Dendritic cell treated with granulocyte-macrophage colony-stimulating factor and Interleukin-4, amounts not matched to agents 40 ng/mL and 50 ng/mL, for 4 days (primary cell): ENCODE data around the gene PNMA1.

Experiments
- H3K27ac Mint-ChIP-seq: one replicate; pipeline ENCODE4 v1.8.0; 2022; ENCODE audit warnings: mild to moderate bottlenecking, mixed read lengths
- H3K27me3 Mint-ChIP-seq: one replicate; pipeline ENCODE4 v1.8.0; 2022; ENCODE audit warnings: mild to moderate bottlenecking, mixed read lengths
- H3K36me3 Mint-ChIP-seq: one replicate; pipeline ENCODE4 v1.8.0; 2022; ENCODE audit warnings: low read depth, mixed read lengths
- H3K4me1 Mint-ChIP-seq: one replicate; pipeline ENCODE4 v1.8.0; 2022; ENCODE audit warnings: low read depth, mixed read lengths
- H3K4me3 Mint-ChIP-seq: one replicate; pipeline ENCODE4 v1.8.0; 2022; ENCODE audit warnings: mild to moderate bottlenecking, moderate library complexity, mixed read lengths
- H3K9me3 Mint-ChIP-seq: one replicate; pipeline ENCODE4 v1.8.0; 2022; ENCODE audit warnings: mixed read lengths
- intact Hi-C: fragments of 100-400 bp; cut with micrococcal nuclease; formaldehyde crosslinking; loops from one replicate; pipeline ENCODE4 v1.15.0; 2022

Gene PNMA1

DNA sequence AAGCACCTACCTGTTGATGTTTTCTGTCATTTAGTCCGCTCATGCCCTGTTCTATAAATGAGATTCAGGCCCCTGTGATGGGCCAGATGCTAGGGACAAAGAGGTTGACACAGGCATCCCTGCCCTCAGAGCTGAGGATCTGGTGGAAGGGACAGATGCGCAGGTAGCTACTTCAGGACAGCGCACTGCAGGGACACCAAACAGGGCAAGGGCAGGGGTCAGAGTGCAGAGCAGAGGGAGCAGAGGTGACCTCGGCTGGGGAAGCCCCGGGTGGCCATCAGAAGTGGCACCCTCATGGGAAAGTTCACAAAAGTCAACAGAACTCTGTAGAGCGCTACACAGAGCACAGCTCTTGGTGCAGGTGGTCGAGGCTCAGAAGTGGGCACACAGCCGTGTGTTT lies 5.6 kb upstream of the PNMA1 start:
- peaks cover 94% of the 10 kb centered on the region for H3K36me3 Mint-ChIP-seq
- no peaks in the 10 kb centered on the region for H3K9me3 Mint-ChIP-seq
- intact Hi-C loops = loop anchor here (10.0 kb wide), 2 partner anchors 75 to 295 kb away; partner anchors contain the start of genes BBOF1, DNAL1 and ENTPD5

DNA sequence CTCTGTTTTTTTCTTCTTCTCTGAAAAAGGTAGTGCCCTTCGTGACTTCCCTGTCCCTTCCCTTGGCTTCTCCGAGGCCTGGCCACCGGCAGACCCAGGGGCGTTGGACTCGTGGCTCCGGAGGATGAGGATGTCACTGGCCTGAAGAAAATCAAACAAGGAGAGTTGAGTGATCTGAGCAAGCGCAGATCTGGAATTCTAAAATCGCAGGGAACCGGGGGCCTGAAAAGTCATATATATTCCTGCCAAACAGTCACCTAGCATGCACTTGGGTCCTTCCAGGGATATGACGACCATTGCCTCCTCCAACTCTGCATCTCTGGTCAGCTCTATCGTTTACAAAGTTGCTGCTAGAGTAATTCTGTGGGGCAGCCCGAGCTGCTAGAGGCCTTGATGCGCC lies 5.2 kb upstream of the PNMA1 start:
- Mint-ChIP-seq H3K4me3 (no peak overlapping the region), H3K27me3 (no peaks in the 10 kb centered on the region), H3K36me3 (peaks cover 90% of the 10 kb centered on the region), H3K9me3 (no peaks in the 10 kb centered on the region), H3K27ac (no peak overlapping the region), H3K4me1 (peaks cover 16% of the 10 kb centered on the region)
- intact Hi-C loops = loop anchor here (10.0 kb wide), 2 partner anchors 75 to 295 kb away; partner anchors contain the start of genes BBOF1, DNAL1 and ENTPD5

More for the DNA sequence above, 5.6 kb upstream of the PNMA1 start:
- H3K4me3 Mint-ChIP-seq = no peak overlapping the region
- H3K27me3 Mint-ChIP-seq = no peaks in the 10 kb centered on the region
- peaks cover 16% of the 10 kb centered on the region for H3K4me1 Mint-ChIP-seq
- no peak overlapping the region for H3K27ac Mint-ChIP-seq

DNA sequence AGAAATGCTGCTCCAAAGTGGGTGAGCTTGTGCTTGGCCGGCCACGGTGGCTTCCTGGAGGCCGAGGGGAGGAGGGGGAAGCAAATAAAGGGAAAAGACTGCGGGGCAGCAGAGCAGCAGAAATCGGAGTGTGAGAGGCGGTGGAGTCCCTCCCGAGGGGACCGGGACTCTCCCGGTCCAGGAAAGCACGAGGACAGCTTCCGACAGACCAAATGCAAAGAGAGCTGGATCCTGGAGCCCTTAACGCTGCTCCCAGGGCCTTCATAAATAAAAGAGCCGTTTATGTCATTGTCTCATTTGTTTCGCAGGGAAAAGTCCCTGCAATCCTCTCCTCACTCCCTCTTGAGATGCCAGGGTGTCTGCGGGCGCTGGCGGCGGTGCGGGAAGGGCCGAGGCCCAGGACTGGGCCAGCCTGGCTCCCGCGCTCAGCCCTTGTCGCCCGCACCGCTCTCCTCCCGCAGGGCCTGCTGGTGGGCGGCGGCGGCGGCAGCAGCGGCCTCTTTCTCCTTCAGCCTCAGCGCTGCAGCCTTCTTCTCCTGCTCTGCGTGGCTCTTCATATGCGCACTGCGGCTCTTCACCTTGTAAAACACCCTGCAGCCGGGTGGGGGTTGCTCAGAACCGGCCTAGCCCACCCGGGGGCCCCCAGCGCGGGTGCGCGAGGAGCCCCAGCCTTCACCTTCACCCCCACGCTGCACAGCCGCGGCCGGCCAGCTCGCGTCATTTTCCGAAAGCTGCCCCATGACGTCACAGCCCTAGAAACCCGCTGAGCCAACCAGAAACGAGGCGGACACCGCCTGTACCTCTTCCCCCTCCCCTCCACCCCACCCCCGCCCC lies 4.5 kb upstream of the PNMA1 start:
- Mint-ChIP-seq H3K27ac (no peak overlapping the region), H3K36me3 (peaks cover 89% of the 10 kb centered on the region), H3K9me3 (no peaks in the 10 kb centered on the region), H3K4me1 (peaks cover 13% of the 10 kb centered on the region), H3K4me3 (no peak overlapping the region), H3K27me3 (peaks cover under 1% of the 10 kb centered on the region)
- intact Hi-C loops = loop anchor here (10.0 kb wide), 2 partner anchors 74 to 296 kb away; partner anchors contain the start of genes BBOF1, DNAL1 and ENTPD5

DNA sequence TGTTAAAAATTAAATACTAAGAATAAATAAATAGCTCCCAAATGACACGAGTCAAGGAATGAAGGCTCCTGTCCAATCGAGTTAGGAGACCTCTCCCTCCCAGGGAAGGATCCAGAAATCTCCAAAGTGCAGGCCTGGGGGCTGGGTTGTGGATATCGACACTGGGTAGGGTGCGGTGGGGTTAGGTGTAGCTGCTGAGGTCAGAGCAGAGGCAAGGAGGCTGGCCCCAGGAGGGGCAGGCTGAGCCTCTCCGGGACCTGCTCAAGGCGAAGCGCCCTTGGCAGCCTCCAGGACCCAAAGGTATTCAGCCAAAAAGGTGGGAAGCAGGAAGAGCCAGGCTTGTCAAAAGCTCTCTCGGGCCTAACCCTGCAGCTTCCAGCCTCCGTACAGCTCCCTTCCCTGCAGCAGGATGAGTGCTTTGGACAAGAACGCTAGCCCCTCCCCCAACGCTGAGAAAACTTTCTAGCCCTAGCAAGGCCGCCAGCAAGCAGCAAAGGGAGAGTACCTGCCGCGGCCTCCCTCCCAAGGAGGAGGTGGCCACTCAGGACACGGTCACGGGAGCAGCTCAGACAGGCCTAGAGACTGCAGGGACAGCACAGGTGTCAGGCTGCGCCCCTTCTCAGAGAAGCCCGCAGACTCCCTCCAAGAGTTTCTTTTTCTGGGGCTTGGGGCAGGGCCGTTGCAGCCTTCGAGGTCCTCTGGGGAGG lies 3.7 kb upstream of the PNMA1 start:
- Mint-ChIP-seq H3K36me3 (peaks cover 89% of the 10 kb centered on the region), H3K4me3 (no peak overlapping the region), H3K4me1 (peaks cover 16% of the 10 kb centered on the region), H3K27ac (no peak overlapping the region), H3K9me3 (no peaks in the 10 kb centered on the region), H3K27me3 (peaks cover 8% of the 10 kb centered on the region)
- intact Hi-C loops = loop anchor here (10.0 kb wide), 2 partner anchors 73 to 297 kb away; partner anchors contain the start of genes BBOF1, DNAL1 and ENTPD5

DNA sequence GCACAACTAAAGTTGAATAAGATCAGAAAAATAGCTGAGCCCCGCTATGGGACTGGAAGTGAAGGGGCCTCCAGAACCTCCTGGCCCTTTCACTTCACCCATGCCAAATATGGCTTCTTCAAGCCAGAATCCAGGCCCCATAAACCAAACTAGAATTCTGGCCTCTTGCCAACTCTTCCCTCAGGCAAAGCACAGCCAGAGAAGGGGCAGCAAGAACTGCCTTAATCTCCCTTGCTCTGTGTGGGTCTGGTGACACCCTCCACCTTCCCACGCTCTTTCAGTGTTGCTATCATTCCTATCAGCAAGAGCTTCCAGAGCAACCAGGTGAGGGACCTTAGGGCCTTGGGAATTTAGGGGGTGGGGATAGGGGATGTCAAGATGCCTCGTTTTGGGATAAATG lies 3.1 kb upstream of the PNMA1 start:
- intact Hi-C loops = loop anchor here (10.0 kb wide), 2 partner anchors 72 to 298 kb away; partner anchors contain the start of genes BBOF1, DNAL1 and ENTPD5
- Mint-ChIP-seq H3K4me1 (peaks cover 22% of the 10 kb centered on the region), H3K36me3 (peaks cover 89% of the 10 kb centered on the region), H3K27me3 (peaks cover 14% of the 10 kb centered on the region), H3K9me3 (no peaks in the 10 kb centered on the region), H3K27ac (no peak overlapping the region), H3K4me3 (no peak overlapping the region)

DNA sequence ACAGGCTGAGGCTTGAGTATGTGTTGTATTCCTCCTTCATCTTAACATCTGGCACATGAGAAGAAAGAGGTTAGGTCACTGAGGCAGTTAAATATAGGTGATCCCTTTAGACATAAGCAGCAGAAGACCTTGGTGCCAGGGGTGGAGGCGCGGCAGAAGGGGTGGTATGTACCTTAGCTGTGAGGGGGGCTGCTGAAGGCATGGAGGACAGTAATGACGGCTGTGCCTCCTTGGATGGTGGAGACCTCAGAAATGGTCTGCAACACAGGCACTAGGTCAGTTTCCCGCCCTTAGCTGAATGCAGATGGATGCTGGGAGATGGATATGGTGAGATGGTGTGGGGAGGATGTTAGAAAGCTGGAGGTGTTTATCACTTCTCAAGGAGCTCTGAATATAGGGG lies 1.5 kb upstream of the PNMA1 start:
- H3K9me3 Mint-ChIP-seq = no peaks in the 10 kb centered on the region
- no peak overlapping the region for H3K4me3 Mint-ChIP-seq
- intact Hi-C loops = loop anchor here (10.0 kb wide), 2 partner anchors 71 to 299 kb away; partner anchors contain the start of genes BBOF1, DNAL1 and ENTPD5
- no peak overlapping the region for H3K27ac Mint-ChIP-seq
- H3K4me1 Mint-ChIP-seq = peaks cover 27% of the 10 kb centered on the region
- H3K36me3 Mint-ChIP-seq = peaks cover 75% of the 10 kb centered on the region
- peaks cover 20% of the 10 kb centered on the region for H3K27me3 Mint-ChIP-seq

DNA sequence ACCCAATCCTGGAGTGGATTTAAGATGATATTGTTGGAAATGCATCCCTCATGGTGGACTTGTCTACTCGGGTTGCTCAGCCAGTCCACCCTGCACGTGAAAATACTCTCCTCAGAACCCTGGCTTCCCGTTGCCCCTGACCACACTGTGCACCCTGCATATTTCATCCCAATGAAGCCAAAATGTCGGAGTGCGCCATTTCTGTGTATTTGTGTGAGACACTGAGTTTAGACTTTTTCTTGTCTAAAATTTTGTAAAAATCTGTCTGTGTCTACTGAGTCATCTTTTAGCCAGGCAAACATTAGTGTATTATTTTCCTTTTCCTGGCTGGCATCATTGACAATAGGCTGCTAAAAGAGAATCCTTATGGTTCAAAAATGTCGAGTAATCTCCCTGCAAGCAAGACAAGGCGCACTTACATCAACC lies 485 bp upstream of the PNMA1 start:
- no peak overlapping the region for H3K27ac Mint-ChIP-seq
- intact Hi-C loops = loop anchor here (10.0 kb wide), 2 partner anchors 70 to 300 kb away; partner anchors contain the start of genes BBOF1, DNAL1 and ENTPD5
- H3K36me3 Mint-ChIP-seq = peaks cover 65% of the 10 kb centered on the region
- H3K27me3 Mint-ChIP-seq = peaks cover 20% of the 10 kb centered on the region
- no peaks in the 10 kb centered on the region for H3K9me3 Mint-ChIP-seq
- H3K4me3 Mint-ChIP-seq = peak overlapping the region; percentile 97
- H3K4me1 Mint-ChIP-seq = peaks cover 32% of the 10 kb centered on the region

DNA sequence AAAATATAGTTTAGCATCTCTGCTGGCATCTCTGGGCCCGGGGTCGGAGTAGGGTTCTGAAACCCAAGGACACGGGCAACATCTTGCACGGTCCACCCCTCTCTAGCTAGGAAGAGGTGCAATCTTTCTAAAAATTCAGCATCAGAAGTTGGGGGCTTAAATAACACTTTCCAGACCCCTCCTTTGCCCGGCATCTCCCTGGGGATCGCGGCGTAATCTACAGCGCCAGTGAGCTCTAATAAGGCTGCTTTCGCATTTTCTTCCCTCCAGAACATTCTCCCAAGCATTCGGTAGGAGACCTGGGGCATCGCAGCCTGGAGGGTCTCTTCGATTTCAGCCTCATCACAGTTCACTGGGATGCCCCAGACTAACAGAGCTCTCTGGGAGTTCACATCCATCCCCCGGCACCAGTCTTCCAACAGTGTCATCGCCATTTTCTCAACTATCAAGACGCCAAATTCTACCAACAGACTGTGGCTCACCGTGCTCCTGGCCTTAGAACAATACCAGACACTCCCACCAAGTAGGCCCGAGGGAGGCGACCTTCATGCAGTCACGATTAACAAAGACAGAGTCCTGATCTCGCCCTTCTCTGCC lies 880 bp downstream of the PNMA1 start:
- intact Hi-C loops = loop anchor here (10.0 kb wide), 2 partner anchors 69 to 301 kb away; partner anchors contain the start of genes BBOF1, DNAL1 and ENTPD5
- H3K27me3 Mint-ChIP-seq = peaks cover 20% of the 10 kb centered on the region
- no peaks in the 10 kb centered on the region for H3K9me3 Mint-ChIP-seq
- H3K4me1 Mint-ChIP-seq = peaks cover 32% of the 10 kb centered on the region
- peak overlapping the region; percentile 91 for H3K27ac Mint-ChIP-seq
- peak overlapping the region; percentile 97 for H3K4me3 Mint-ChIP-seq
- H3K36me3 Mint-ChIP-seq = peaks cover 51% of the 10 kb centered on the region

DNA sequence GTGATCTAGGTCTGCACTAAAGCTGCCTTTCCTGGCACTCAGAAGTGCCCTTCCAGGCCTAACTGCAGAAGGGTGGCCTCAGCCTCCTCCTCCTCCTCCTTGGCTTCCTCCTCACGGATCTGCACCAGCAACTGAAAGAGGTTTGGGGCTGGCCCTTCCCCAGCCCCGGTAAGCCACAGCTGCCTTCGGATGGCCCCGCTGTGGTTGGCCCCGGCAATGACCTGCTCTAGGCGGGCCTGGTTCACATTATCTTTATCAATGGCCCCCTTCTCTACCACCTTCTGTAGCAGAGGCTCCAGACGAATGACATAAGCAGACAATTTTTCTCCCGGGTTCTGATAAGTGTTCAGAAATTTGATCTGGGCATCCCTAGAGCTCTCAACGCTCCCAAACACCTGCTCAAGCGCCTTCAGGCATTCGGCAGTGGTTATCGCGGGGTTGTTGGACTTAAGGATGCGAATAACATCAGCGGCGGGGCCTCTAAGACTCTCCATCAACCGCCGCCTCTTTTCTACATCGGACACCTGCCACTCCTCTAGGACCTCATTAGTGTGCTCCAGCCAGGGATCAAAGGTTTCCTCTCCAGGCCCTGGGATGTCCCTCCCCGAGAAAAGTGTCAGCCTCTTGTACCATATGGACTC lies 1.5 kb downstream of the PNMA1 start:
- Mint-ChIP-seq H3K36me3 (peaks cover 45% of the 10 kb centered on the region), H3K27ac (peak overlapping the region; percentile 91), H3K9me3 (no peaks in the 10 kb centered on the region), H3K4me3 (peak overlapping the region; percentile 97), H3K4me1 (peaks cover 32% of the 10 kb centered on the region), H3K27me3 (peaks cover 20% of the 10 kb centered on the region)
- intact Hi-C loops = loop anchor here (10.0 kb wide), 2 partner anchors 68 to 302 kb away; partner anchors contain the start of genes BBOF1, DNAL1 and ENTPD5

DNA sequence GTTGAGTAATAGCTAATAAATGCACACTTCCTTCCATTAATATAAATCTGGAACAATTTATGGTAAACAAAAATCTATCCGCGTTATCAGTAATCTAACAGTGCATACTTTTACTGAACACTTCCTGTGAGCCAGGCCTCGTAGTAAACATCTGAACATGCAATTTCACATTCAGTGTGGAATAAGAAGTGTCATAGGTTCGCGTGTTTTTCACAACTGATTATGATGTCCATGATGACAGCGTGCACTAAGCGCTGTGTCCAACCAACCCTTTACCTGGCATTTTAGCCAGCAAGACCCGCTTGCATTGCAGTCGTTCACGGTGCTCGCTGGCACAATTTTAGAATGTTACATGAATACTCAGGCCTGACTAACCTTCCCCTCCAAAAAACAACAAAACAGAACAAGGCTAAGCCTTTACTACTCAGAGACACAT lies 2.1 kb downstream of the PNMA1 start:
- Mint-ChIP-seq H3K4me1 (peaks cover 32% of the 10 kb centered on the region), H3K4me3 (peak overlapping the region; percentile 97), H3K27me3 (peaks cover 20% of the 10 kb centered on the region), H3K9me3 (no peaks in the 10 kb centered on the region), H3K27ac (peak overlapping the region; percentile 91), H3K36me3 (peaks cover 39% of the 10 kb centered on the region)
- intact Hi-C loops = loop anchor here (10.0 kb wide), 2 partner anchors 67 to 303 kb away; partner anchors contain the start of genes BBOF1, DNAL1 and ENTPD5

DNA sequence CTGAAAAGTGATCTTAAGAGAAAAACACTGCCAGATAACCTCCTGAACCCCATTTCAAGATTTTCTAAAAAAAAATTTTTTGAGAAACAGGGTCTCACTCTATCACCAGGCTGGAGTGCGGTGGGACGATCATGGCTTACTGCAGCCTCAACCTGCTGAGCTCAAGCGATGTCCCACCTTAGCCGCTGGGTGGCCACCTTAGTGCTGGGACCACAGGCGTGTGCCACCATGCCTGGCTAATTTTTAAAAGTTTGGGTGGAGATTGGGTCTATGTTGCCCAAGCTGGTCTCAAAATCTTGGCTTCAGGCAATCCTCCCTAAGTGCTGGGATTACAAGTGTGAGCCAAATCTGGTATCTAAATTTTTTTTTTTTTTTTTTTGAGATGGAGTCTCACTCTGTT lies 3.4 kb downstream of the PNMA1 start:
- peaks cover 32% of the 10 kb centered on the region for H3K4me1 Mint-ChIP-seq
- no peak overlapping the region for H3K4me3 Mint-ChIP-seq
- H3K9me3 Mint-ChIP-seq = no peaks in the 10 kb centered on the region
- H3K36me3 Mint-ChIP-seq = peaks cover 25% of the 10 kb centered on the region
- H3K27me3 Mint-ChIP-seq = peaks cover 20% of the 10 kb centered on the region
- no peak overlapping the region for H3K27ac Mint-ChIP-seq
- intact Hi-C loops = loop anchor here (10.0 kb wide), 2 partner anchors 66 to 304 kb away; partner anchors contain the start of genes BBOF1, DNAL1 and ENTPD5

DNA sequence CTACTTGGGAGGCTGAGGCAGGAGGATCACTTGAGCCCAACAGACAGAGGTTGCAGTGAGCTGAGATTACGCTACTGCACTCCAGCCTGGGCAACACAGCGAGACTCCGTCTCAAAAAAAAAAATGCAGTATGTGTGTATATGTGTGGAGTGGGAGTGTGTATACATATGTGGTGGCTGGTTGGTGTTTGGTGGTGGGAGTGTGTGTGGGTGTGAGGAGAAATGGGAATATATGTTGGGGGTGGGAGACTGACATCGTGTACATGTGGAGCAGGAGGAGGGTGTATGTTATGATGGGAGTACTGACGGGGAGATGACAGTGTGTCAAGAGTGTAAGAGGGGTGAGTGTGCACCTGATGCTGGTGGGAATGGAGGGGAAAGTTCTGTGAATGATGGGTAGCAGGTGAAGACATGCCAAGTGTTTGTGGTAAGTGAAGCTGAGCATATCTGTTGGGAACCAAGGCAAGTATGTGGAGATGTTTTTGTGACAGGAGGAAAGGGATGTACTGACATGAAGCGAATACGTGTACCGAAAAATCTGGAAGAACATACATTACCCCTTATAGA lies 4.2 kb downstream of the PNMA1 start:
- intact Hi-C loops = loop anchor here (10.0 kb wide), 2 partner anchors 65 to 305 kb away; partner anchors contain the start of genes BBOF1, DNAL1 and ENTPD5
- Mint-ChIP-seq H3K9me3 (no peaks in the 10 kb centered on the region), H3K27ac (no peak overlapping the region), H3K4me1 (peaks cover 32% of the 10 kb centered on the region), H3K27me3 (peaks cover 20% of the 10 kb centered on the region), H3K36me3 (peaks cover 21% of the 10 kb centered on the region), H3K4me3 (no peak overlapping the region)
